GM18951 (cell line): ENCODE measurements around the gene PLCB4.

Experiments
- POLR2A ChIP-seq: IDR thresholded peaks from 4 replicates; pipeline ENCODE4 v1.6.1; 2011; ENCODE audit warnings: mild to moderate bottlenecking; ENCODE audit not compliant: insufficient read length, insufficient read depth; ENCODE audit errors: extremely low read depth
- in situ Hi-C: fragments of 300-500 bp; cut with MboI; formaldehyde crosslinking; loops from one replicate; pipeline ENCODE4 v1.12.0; 2022; ENCODE audit warnings: low sequenced_read_pairs, mixed read lengths, inconsistent platforms; ENCODE audit not compliant: unreplicated experiment

Gene PLCB4

DNA sequence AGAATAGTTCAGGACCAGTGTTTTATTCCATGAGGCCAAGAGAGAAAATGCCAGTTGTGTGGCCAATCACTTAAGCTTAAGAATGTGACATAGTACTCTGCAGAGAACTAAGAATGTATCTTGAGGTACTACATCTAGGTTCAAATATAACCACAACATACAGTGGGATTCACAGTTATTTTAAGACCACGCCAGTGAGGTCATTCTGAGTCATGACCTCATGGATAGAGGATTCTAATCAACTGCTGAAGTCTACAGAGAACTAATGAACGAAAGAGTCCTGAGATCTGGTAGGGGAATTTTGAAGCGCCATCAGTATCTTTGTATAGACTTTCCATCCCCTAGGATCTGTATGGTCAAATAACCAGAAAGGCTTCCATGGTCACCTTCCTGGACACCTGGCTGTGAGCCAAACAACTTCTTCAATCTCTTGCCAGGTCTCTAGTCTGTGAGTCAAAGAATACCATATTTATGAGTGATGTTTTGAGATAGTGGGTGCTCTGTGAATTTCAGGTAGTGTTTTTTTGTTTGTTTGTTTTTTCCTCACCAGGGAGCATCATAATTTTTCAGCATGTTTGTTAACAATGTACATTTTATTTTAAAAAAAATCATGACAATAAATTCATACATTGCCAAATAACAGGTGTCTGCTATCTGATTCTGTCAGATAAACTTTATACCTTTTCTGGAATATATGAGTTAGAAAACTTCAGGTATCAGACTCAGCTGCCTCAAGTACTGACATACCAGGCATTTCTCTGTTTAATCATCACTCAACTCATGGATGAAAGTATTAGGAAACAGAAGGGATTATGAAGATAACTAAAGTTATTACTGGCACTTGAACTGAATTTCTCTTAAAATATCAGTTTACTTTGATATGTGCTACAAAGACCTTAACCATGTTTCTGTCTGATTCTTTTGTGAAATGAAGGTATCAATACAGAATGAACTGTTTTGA lies 217.9 kb downstream of the PLCB4 start:
- no peak for TF ChIP-seq POLR2A
- in situ Hi-C loops: no loop called here

DNA sequence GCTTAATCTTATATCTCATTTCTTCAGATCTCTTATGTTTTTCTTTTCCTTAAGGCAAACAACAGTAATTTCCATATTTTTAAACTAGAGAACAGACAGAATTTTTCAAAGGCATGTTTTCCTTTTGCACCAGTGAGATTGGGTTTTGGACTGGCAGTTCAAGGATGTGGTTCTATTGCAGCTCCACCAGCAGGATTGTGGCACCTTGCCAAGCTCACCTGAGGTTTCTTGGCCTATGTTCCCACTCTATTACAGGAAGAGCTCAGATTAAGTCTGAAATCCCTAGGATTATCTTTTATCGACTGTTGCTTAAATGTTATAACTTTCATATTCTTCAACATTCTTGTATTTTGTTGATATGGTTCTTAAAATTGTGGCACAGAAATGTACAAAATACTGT lies 218.9 kb downstream of the PLCB4 start:
- in situ Hi-C loops: no loop called here
- TF ChIP-seq POLR2A: no peak

DNA sequence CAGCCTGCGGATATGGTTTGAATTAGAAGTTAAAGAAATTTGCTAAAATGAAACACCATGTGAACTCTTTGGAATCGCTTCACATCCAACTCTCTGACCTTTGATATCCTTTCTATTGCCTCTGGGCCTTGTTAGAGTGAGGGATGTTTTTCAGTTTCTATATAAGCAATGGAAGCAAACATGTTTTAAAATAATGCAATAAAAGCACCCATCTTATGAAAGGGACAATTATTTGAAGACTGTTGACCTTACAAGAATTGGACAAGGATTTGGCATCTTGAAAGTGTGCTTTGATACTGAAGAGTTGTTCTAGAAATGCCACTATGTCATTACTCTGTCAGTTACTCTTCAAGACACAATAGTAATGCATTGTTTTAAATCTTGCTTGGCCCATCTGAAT lies 221.4 kb downstream of the PLCB4 start:
- in situ Hi-C loops: no loop called here
- no peak for TF ChIP-seq POLR2A

DNA sequence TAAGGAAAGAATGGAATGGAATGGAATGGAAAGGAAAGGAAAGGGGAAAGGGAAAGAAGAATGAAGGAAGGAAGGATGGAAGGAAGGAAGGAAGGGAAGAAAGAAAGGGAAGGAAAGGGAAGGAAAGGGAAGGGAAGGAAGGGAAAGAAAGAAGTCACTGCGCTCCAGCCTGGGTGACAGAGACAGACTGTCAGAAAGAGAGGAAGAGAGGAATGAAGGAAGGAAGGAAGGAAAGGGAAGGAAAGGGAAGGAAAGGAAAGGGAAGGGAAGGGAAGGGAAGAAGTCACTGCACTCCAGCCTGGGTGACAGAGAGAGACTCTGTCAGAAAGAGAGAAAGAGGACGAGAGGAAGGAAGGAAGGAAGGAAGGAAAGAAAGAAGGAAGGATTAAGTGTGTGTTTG lies 224.3 kb downstream of the PLCB4 start:
- TF ChIP-seq POLR2A: no peak
- in situ Hi-C loops: no loop called here

DNA sequence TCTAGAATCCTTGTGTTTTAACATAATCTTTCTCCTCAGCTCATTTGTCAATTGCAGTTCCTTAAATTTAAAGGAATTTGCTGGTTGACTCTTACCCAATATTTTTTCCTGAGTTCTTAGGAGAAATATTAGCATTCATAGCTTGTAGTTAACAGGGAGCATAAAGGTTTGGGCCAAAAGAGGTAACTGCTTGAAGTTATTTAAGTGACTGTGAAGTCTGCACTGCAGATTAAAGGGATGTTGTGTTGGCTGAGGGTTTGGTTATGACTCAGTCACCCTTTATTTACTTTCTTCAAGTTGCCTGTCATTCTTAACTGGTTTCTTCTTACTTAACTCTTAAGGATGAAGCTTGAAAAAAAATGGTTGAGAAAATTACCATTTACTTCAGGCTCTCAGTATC lies 225.2 kb downstream of the PLCB4 start:
- TF ChIP-seq POLR2A: no peak
- in situ Hi-C loops: no loop called here

DNA sequence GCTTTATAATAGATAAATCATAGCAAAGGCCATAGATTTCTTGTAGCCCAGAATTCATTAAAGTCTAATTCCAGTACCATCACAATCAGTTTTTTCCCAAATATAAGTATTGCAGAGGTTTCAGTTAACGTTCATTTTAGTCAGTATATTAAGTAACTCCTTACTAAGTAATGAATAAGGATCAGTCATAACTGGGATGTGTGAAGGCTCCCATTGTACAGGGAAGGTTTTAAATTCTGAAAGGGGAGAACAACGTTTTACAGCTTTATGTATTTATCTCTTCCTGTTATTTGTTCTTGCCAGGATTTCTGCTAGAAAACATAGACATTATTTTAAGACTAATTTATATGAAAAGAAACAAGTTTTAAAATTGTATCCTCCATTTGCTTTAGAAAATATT lies 230.0 kb downstream of the PLCB4 start:
- in situ Hi-C loops: no loop called here
- no peak for TF ChIP-seq POLR2A

DNA sequence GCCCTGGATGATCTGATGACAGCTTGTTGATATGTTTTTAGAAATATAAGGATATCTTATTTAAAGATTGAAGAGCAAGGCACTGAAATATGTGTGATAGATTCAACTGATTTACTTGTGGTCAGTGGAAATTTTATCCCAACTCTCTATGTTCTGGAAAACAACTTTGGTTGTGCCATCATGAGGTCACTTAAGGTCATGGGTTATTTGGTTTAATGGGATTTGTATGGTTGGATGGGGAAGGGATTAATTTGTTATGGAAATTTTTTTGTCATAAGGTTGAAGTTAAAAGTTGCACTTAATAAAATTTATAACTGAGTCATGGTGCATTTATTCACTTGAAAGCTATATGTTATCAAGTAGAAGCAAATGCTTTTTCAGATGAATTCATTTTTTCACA lies 231.2 kb downstream of the PLCB4 start:
- in situ Hi-C loops: no loop called here
- TF ChIP-seq POLR2A: no peak

DNA sequence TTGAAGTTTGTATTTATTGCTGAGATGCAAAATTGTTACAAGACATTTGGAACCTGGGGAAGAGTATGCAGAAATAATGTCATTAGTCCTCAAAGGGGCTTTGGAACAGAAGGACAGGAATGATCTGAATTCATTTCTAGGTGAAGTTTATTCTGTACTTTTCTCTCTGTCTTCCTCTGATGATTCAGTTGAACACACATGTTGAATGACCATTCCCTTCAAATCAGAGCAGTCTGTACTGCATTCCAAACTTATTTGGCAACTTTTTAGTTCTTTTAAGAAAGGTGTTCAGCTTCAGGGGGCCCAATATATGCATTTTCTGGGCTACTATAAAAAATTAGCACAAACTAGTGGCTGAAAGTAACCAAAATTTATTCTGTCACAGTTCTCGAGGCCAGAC lies 231.6 kb downstream of the PLCB4 start:
- in situ Hi-C loops: no loop called here
- no peak for TF ChIP-seq POLR2A

DNA sequence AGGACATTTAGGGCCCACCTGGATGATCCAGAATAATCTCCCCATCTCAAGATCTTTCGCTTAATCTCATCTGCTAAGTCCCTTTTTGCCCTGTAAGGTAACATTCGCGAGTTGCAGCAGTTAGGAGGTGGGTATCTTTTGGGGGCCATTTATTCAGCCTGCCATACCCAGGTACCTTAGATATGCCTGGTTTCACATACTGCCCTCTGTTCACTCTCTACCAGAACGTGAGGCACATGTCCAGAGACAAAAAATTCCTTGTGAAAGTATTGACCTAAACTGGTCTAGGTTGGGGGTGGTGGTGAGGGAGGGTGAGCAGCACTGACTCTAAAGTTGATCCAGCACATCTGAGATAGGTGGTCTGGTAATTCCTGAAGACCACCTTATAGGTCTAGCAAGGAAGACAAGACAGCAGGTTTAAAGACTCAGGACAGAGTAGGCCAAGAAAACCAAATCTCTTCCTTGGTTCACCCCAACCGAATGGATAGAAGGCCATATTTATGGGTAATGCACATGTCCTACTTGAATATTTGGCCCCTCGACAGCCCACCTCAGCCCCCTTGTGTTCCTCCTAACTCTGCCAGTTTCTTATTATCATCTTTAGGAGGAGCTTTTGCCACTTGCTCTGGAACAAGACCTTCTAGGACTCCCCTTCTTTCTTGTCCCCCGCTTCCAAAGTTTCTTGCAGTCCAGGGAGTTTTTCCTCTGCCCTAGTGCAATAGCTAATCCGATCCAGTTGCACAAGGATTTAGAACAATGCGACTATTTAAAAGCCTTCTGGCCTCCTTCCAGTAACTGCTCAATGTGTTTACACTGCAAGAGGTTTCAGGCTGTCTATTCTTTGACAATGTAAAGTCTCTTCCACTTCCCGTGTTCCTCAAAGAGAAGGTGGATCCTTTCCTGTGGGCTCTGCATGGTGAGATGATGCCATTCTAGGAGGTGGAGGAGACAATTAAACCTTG lies 232.5 kb downstream of the PLCB4 start:
- TF ChIP-seq POLR2A: no peak
- in situ Hi-C loops: no loop called here

DNA sequence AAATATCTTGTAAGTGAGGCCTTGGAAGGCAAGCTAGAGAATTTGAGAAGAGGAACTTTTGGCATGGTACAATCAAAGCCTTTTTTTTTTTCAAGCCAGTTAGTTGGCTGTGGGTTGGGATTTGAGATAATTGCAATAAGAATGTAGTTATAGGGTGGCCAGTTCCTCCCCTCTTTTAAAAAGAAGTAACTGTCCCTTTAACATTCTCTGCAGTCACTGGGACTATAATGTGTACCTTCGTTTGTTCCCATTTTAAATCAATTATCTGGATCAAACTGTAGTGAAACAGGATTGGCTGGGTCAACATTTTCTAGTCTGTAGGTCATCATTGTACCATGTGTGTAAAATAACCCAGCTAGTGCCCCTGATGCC lies 233.2 kb downstream of the PLCB4 start:
- in situ Hi-C loops: no loop called here
- TF ChIP-seq POLR2A: no peak

DNA sequence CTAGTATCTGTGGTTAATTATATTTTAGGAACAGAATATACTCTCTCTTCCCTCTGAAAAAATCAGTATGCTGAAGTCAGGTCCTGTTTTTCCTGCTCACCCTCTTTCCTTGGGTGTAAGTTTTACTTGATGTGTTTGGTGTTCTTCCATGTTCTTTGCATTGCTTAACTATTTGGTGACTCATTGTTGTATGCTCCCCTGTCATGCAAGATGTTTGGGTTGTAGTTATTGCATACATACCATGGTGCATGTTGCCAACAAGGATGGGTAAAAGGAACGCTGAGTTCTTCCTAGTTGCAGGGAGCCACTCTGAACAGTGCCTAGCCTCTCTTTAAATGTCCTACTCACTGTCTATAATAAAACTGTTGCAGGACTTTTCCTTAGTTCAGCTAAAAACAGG lies 237.6 kb downstream of the PLCB4 start:
- TF ChIP-seq POLR2A: no peak
- in situ Hi-C loops: no loop called here

DNA sequence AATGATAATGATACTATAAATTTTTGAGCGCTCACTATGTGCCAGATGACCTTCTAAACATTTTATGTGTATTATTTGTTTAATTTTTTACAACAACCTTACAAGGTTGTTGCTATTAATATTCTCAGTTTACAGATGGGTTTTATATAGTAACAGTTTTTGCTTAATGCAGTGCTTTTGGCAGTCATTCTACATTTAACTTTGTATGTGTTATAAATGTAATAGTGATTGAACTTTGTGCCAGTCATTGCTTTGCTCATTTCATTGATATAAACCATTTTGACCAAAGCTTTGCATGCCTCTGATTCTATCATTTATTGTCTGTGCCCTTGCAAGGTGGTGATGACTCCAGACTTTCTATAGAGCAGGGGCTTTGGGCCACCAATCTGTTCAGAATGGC lies 239.2 kb downstream of the PLCB4 start:
- no peak for TF ChIP-seq POLR2A
- in situ Hi-C loops: no loop called here

DNA sequence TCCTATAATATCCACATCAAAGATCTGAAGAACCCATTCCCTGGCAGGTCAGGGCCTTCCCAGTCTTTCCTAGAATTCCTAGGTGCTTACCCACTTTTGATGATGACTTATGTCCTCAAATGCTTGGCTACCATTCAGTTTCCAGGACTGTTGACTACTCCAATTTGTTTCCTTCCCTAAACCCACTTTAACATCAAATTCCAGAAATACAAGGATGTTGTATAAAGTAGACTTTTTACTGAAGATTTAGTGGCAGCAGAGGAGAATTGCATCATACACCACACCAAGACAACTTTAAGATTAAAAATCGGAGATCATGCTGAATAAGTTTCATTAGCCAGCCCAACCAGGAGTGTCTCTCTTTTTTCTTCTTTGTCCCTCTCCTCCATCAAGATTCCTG lies 242.2 kb downstream of the PLCB4 start:
- in situ Hi-C loops: no loop called here
- TF ChIP-seq POLR2A: no peak
